ENCODE measurements around the gene RAB3IL1. TPM values are rescaled to one million over a fixed set of nuclear protein-coding genes. Genes with fewer than 3 reads are reported as not detected.

Gene RAB3IL1
- total RNA-seq, 1 experiment from 2014 or later: 18.1 TPM

DNA sequence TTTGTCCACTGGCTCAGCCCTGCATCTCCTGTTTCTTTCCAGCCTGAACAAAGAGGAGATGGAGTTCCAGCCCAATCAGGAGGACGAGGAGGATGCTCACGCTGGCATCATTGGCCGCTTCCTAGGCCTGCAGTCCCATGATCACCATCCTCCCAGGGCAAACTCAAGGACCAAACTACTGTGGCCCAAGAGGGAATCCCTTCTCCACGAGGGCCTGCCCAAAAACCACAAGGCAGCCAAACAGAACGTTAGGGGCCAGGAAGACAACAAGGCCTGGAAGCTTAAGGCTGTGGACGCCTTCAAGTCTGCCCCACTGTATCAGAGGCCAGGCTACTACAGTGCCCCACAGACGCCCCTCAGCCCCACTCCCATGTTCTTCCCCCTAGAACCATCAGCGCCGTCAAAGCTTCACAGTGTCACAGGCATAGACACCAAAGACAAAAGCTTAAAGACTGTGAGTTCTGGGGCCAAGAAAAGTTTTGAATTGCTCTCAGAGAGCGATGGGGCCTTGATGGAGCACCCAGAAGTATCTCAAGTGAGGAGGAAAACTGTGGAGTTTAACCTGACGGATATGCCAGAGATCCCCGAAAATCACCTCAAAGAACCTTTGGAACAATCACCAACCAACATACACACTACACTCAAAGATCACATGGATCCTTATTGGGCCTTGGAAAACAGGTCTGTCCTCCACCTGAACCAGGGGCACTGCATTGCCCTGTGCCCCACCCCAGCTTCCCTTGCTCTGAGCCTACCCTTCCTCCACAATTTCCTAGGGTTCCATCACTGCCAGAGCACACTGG, 45.0 kb upstream of the RAB3IL1 start:
- RAD21 ChIA-PET (ENCODE audit: low non-redundant PET in 1 of 2, low total read pairs in 2 of 2, uncharacterized antibody in 2 of 2, unreplicated experiment in 2 of 2): no interaction called here
- Histone ChIP-seq H3K36me3 (ENCODE audit: control insufficient read depth in 1 of 2, insufficient read depth in 2 of 2, low read length in 2 of 2) (peaks cover 6 to 37% of the 10 kb centered on the region in 2 experiments), H3K27me3 (ENCODE audit: insufficient read depth, low read length) (no peaks in the 10 kb centered on the region), H3K9ac (ENCODE audit: low read length) (no peak overlapping the region), H3K4me2 (ENCODE audit: low read length) (no peak overlapping the region), H3K4me3 (replicated peaks in 1 of 2; ENCODE audit: low read depth in 1 of 2, low read length in 2 of 2) (no peak overlapping the region), H4K20me1 (ENCODE audit: insufficient read depth) (peaks cover 21% of the 10 kb centered on the region; the same call in 1 of the 2 replicates), H3K27ac (ENCODE audit: low read depth, low read length) (no peak overlapping the region), H3K9me2 (ENCODE audit: insufficient read depth) (no peaks in the 10 kb centered on the region), H3K4me1 (ENCODE audit: control insufficient read depth in 1 of 2, insufficient read depth in 2 of 2, low read length in 2 of 2) (peaks cover 3 to 59% of the 10 kb centered on the region in 2 experiments; a peak in 3 of 4 replicates), H3K79me2 (ENCODE audit: insufficient read depth, low read length) (peaks cover 27% of the 10 kb centered on the region), H2AFZ (ENCODE audit: low read depth, low read length, poor library complexity, severe bottlenecking) (no peak overlapping the region), H3K9me3 (ENCODE audit: control insufficient read depth in 1 of 2, insufficient read depth in 1 of 2, low read depth in 1 of 2, low read length in 2 of 2) (no peaks in the 10 kb centered on the region)
- TF ChIP-seq ZFX (IDR thresholded peaks at IDR 0.05) (no peak), YY1 (IDR thresholded peaks at IDR 0.05; ENCODE audit: extremely low read depth, insufficient replicate concordance, low read depth, low read length) (no peak), EZH2phosphoT487 (IDR thresholded peaks at IDR 0.05; ENCODE audit: borderline replicate concordance) (no peak), EZH2 (IDR thresholded peaks at IDR 0.05) (no peak), MAX (IDR thresholded peaks at IDR 0.05) (no peak), ZNF274 (IDR thresholded peaks at IDR 0.05; ENCODE audit: low read depth, low read length) (no peak)
- TF ChIP-seq, protein P1, sequence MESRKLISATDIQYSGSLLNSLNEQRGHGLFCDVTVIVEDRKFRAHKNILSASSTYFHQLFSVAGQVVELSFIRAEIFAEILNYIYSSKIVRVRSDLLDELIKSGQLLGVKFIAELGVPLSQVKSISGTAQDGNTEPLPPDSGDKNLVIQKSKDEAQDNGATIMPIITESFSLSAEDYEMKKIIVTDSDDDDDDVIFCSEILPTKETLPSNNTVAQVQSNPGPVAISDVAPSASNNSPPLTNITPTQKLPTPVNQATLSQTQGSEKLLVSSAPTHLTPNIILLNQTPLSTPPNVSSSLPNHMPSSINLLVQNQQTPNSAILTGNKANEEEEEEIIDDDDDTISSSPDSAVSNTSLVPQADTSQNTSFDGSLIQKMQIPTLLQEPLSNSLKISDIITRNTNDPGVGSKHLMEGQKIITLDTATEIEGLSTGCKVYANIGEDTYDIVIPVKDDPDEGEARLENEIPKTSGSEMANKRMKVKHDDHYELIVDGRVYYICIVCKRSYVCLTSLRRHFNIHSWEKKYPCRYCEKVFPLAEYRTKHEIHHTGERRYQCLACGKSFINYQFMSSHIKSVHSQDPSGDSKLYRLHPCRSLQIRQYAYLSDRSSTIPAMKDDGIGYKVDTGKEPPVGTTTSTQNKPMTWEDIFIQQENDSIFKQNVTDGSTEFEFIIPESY (IDR thresholded peaks at IDR 0.05; ENCODE audit: extremely low read depth, insufficient replicate concordance, low read length): no peak
- ATAC-seq (no peak; the same call in 1 of the 2 replicates), DNase-seq (ENCODE audit: low read depth, low spot score) (no peak)
- intact Hi-C loops (cut with micrococcal nuclease): loop anchor here (1.0 to 5.0 kb wide), 2 partner anchors 65 to 92 kb away; no protein-coding TSS in a partner anchor
- CTCF ChIA-PET: interaction anchor here (1.1 to 2.6 kb wide), 4 partner anchors 14 to 165 kb away, joined by 5 to 10 read pairs (median 6); no protein-coding TSS in a partner anchor
- POLR2A ChIA-PET: interaction anchor here (2.2 to 10.2 kb wide), 5 partner anchors 9 to 120 kb away, joined by 6 to 77 read pairs (median 24); partner anchors contain the start of gene BEST1
- BruUV-seq (replicated peaks): no TSS peak

Measured in HCT116 (cell line).